Cardiac muscle cell (in vitro differentiated cells and primary cell): ENCODE results near the gene ABCA6. TPM values are rescaled to one million over a fixed set of nuclear protein-coding genes. Genes with fewer than 3 reads are reported as not detected.

Source experiments
- DNase-seq, 2 donors: peaks; one replicate each; pipeline versions ENCODE4 v3.0.0 to v3.0.0-alpha.2; 2010 to 2017; ENCODE audit warnings: low read depth in 1 of 2, low spot score in 1 of 2
- H3K27ac ChIP-seq: fragments of 200-600 bp; sonication (generic); 2 replicates; pipeline ENCODE4 v1.5.1; 2016
- H3K27me3 ChIP-seq: fragments of 200-600 bp; sonication (generic); 2 replicates; pipeline ENCODE4 v1.6.0; 2016; ENCODE audit warnings: control low read depth
- H3K36me3 ChIP-seq: fragments of 200-600 bp; sonication (generic); 2 replicates; pipeline ENCODE4 v1.5.1; 2016; ENCODE audit warnings: control low read depth
- H3K4me1 ChIP-seq: fragments of 200-600 bp; sonication (generic); 2 replicates; pipeline ENCODE4 v1.8.1; 2017; ENCODE audit warnings: low read depth, mild to moderate bottlenecking, mixed run types
- H3K4me3 ChIP-seq: fragments of 200-600 bp; sonication (generic); 2 replicates; pipeline ENCODE4 v1.5.1; 2016; ENCODE audit warnings: mild to moderate bottlenecking
- H3K9me3 ChIP-seq: fragments of 200-600 bp; sonication (generic); 2 replicates; pipeline ENCODE4 v1.5.1; 2017; ENCODE audit warnings: low read depth, mild to moderate bottlenecking, control low read depth
- CTCF ChIP-seq: IDR thresholded peaks from 2 replicates; pipeline ENCODE4 v1.5.1; 2012; ENCODE audit warnings: low read depth, mild to moderate bottlenecking, low read length
- polyA plus RNA-seq: library from polyadenylated mRNA; unstranded; fragments of >200 nt; fragmentation: Nextera tagmentation; extraction: Ambion mirVana; gene quantifications from 2 replicates; pipeline ENCODE4 v1.2.1, GENCODE V29; 2016
- total RNA-seq: library from RNA; depleted of rRNA; stranded (reverse); fragments of >200 nt; gene quantifications from 2 replicates; pipeline ENCODE4 v1.2.3, GENCODE V29; 2016

ABCA6 gene
- total and polyA plus RNA-seq, 2 experiments from 2014 or later: not detected

DNA sequence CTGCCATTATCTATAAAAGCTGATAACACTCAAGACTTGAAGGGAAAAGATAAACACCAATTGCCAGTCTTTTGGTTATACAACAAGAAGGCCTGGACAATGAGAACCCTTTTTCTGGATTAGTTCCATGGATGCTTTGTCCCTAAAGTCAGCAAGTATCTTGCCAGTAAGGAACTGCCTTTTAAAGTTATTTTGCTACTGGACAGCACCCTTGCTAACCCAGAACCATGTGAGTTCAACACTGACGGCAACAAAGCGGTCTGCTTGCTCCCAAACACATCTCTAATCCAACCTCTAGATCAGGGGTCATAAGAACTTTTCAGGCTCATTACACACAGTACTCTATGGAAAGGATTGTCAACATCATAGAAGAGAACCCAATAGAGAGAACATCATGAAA is 25.3 kb upstream of the ABCA6 start:
- no peaks in the 10 kb centered on the region for H3K27me3 ChIP-seq
- no peak overlapping the region for H3K27ac ChIP-seq
- H3K9me3 ChIP-seq: no peaks in the 10 kb centered on the region
- H3K36me3 ChIP-seq: no peaks in the 10 kb centered on the region
- no peak for TF ChIP-seq CTCF
- DNase-seq: no peak
- no peak overlapping the region for H3K4me3 ChIP-seq
- H3K4me1 ChIP-seq: peaks cover 9% of the 10 kb centered on the region

- no peak overlapping the region for H3K27ac ChIP-seq
- no peaks in the 10 kb centered on the region for H3K36me3 ChIP-seq
- DNase-seq: no peak
- H3K4me1 ChIP-seq: peaks cover 9% of the 10 kb centered on the region
- TF ChIP-seq CTCF: no peak
- no peak overlapping the region for H3K4me3 ChIP-seq
- no peaks in the 10 kb centered on the region for H3K27me3 ChIP-seq
- H3K9me3 ChIP-seq: no peaks in the 10 kb centered on the region
Observed at GRCh38 chr17:69164206-69164605, 22.5 kb upstream of the ABCA6 start.

DNA sequence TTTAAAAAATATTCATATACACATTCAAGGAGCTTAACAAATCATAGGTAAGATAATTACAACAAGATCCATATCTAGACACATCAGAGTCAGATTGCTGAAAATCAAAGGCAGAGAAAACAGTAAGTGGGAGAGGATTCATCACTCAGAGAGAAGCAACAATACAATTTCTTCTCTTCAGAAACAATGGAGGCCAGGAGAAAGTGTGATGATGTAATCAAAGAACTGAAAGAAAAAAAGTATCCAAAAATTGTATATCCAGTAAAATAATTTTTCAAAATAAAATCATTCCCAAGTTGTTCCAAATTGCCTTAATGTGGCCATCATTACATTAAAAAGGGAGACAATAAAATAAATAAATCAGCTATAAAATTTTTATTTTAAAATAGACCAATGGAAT is 17.7 kb upstream of the ABCA6 start:
- Histone ChIP-seq H3K36me3 (no peaks in the 10 kb centered on the region), H3K27me3 (no peaks in the 10 kb centered on the region), H3K9me3 (no peaks in the 10 kb centered on the region), H3K4me1 (no peaks in the 10 kb centered on the region), H3K4me3 (no peak overlapping the region), H3K27ac (no peak overlapping the region)
- no peak for TF ChIP-seq CTCF
- DNase-seq: no peak

GRCh38 chr17:69154267-69154666 is 12.6 kb upstream of the ABCA6 start:
- Histone ChIP-seq H3K27me3 (no peaks in the 10 kb centered on the region), H3K4me3 (no peak overlapping the region), H3K4me1 (no peaks in the 10 kb centered on the region), H3K27ac (no peak overlapping the region), H3K9me3 (no peaks in the 10 kb centered on the region), H3K36me3 (no peaks in the 10 kb centered on the region)
- no peak for DNase-seq
- no peak for TF ChIP-seq CTCF

DNA sequence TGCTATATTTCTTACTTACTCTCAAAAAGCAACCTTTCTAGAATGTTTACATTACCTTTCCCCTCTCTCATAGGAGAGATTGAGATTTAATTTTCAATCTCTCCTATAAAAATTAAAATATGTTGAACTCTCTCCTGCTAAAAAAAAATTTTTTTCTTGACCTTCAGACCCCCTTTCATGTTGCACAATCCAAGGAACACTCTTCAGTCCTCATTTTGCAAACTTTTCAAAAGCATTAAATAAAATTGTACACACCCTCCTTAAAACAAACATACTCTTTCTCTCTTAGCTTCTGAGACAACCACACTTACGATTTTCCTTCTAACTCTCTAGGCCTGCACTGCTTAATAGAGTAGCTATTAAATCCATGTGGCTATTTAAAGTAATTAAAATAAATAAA is 8.6 kb upstream of the ABCA6 start:
- Histone ChIP-seq H3K27ac (no peak overlapping the region), H3K9me3 (no peaks in the 10 kb centered on the region), H3K27me3 (no peaks in the 10 kb centered on the region), H3K4me1 (no peaks in the 10 kb centered on the region), H3K4me3 (no peak overlapping the region), H3K36me3 (no peaks in the 10 kb centered on the region)
- TF ChIP-seq CTCF: no peak
- no peak for DNase-seq

DNA sequence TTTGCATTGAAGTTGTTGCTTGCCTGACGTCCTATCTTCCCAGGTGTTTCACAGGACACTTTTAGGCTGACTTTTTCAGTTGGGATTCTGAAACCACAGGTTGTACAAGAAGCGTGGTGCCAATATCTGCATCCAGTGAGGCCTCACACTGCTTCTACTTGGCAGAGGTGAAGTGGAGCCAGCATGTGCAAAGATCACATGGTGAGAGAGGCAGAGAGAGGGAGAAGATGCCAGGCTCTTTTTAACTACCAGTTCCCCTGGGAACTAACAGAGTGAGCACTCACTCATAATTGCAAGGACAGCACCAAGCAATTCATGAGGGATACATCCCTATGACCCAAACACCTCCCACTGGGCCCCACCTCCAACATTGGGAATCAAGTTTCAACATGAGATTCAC is 5.8 kb upstream of the ABCA6 start:
- Histone ChIP-seq H3K9me3 (no peaks in the 10 kb centered on the region), H3K27ac (no peak overlapping the region), H3K4me3 (no peak overlapping the region), H3K27me3 (no peaks in the 10 kb centered on the region), H3K4me1 (no peaks in the 10 kb centered on the region), H3K36me3 (no peaks in the 10 kb centered on the region)
- DNase-seq: no peak
- TF ChIP-seq CTCF: no peak
